BE2C (cell line): ENCODE measurements around the gene KCTD1. TPM values are rescaled to one million over a fixed set of nuclear protein-coding genes. Genes with fewer than 3 reads are reported as not detected.

ENCODE experiments used
- DNase-seq: peaks from one replicate; pipeline ENCODE4 v3.0.0-alpha.2; 2020
- H3K27me3 ChIP-seq: fragments of 250-450 bp; sonication (Bioruptor Pico); 2 replicates; pipeline ENCODE4 v1.5.1; 2020; ENCODE audit warnings: mild to moderate bottlenecking
- H3K36me3 ChIP-seq: fragments of 250-450 bp; sonication (Bioruptor Pico); 2 replicates; pipeline ENCODE4 v1.5.1; 2020; ENCODE audit warnings: mild to moderate bottlenecking
- H3K4me1 ChIP-seq: fragments of 250-450 bp; sonication (Bioruptor Pico); 2 replicates; pipeline ENCODE4 v1.5.1; 2020
- H3K4me3 ChIP-seq: 2 replicates; pipeline ENCODE4 v1.5.1; 2011; ENCODE audit warnings: low read depth, low read length
- H3K9me3 ChIP-seq: fragments of 250-450 bp; sonication (Bioruptor Pico); 2 replicates; pipeline ENCODE4 v1.5.1; 2020
- polyA plus RNA-seq: library from polyadenylated mRNA; unstranded; fragments of >200 nt; gene quantifications from one replicate; pipeline ENCODE4 v1.2.1, GENCODE V29; 2012; ENCODE audit warnings: low read depth, missing spikeins; ENCODE audit not compliant: insufficient read length, insufficient read depth
- TF ChIP-seq, protein P1 (sequence below): IDR thresholded peaks from 2 replicates; pipeline ENCODE4 v1.5.1; 2012; ENCODE audit warnings: mild to moderate bottlenecking, low read depth, low read length

KCTD1 gene
- polyA plus RNA-seq, result 17.7 TPM

DNA sequence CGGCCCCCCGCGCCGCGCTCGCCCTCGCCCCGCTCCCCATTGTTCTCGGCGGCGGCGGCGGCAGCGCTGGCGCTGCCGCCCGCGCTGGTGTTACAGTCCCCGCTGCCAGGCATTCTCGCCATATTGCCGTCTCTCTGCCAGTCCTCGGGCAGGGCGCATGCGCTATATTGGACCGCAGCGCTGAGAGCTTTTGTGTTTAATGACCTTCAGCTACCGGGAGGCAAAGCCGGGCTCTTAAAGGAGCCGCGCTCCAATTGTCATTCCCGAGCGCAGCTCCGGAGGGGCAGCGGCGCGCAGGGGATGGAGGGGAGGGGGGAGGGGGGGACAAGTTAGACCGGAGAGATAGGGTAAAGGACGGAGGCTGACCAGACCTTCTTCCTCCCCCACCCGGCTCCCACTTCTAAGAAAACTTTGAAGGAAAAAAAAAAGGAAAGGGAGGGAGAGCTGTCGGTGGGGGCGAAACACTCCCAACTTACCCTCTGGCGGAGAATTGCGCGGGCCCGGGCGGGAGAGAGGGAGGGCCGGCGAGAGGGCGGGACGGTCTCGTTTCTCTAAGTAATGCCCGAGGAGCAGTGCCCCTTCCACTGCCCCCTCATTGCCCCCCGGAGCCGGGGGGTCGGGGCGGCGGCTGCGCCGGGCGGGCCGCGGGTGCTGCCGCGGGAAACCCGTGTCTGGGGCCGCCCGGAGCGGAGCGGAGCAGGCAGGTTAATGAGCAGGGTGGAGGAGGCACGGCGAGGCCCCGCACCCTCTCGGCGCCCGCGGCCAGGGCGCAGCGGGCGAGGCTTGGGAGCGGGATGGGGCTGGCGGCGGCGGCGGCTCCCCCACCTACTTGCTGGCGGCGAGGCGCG lies at the start of gene KCTD1:
Gene KCTD1 (minus strand): TSS at position 139 of the 848 bp plus-strand sequence. CDS start 17 bp downstream, at position 122.
- H3K4me1 ChIP-seq, result no peaks in the 10 kb centered on the region
- no peaks in the 10 kb centered on the region for H3K36me3 ChIP-seq
- peak; percentile 80 for DNase-seq
- peak within 1 kb of the TSS; percentile 67 for H3K4me3 ChIP-seq
- TF ChIP-seq, protein P1, sequence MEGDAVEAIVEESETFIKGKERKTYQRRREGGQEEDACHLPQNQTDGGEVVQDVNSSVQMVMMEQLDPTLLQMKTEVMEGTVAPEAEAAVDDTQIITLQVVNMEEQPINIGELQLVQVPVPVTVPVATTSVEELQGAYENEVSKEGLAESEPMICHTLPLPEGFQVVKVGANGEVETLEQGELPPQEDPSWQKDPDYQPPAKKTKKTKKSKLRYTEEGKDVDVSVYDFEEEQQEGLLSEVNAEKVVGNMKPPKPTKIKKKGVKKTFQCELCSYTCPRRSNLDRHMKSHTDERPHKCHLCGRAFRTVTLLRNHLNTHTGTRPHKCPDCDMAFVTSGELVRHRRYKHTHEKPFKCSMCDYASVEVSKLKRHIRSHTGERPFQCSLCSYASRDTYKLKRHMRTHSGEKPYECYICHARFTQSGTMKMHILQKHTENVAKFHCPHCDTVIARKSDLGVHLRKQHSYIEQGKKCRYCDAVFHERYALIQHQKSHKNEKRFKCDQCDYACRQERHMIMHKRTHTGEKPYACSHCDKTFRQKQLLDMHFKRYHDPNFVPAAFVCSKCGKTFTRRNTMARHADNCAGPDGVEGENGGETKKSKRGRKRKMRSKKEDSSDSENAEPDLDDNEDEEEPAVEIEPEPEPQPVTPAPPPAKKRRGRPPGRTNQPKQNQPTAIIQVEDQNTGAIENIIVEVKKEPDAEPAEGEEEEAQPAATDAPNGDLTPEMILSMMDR, result no peak
- H3K9me3 ChIP-seq, result no peaks in the 10 kb centered on the region
- no peaks in the 10 kb centered on the region for H3K27me3 ChIP-seq

- DNase-seq, result no peak
- TF ChIP-seq, protein P1, result no peak
- Histone ChIP-seq H3K36me3 (no peaks in the 10 kb centered on the region), H3K4me1 (no peaks in the 10 kb centered on the region), H3K9me3 (no peaks in the 10 kb centered on the region), H3K4me3 (no peak overlapping the region), H3K27me3 (no peaks in the 10 kb centered on the region)
These were observed 45.3 kb upstream of the KCTD1 start for GRCh38 chr18:26593365-26594320.

- Histone ChIP-seq H3K36me3 (no peaks in the 10 kb centered on the region), H3K4me1 (no peaks in the 10 kb centered on the region), H3K27me3 (no peaks in the 10 kb centered on the region), H3K4me3 (no peak overlapping the region), H3K9me3 (no peaks in the 10 kb centered on the region)
- no peak for DNase-seq
- TF ChIP-seq, protein P1, result no peak
These were observed 36.4 kb upstream of the KCTD1 start for GRCh38 chr18:26584745-26585144.

- no peak for DNase-seq
- no peaks in the 10 kb centered on the region for H3K9me3 ChIP-seq
- TF ChIP-seq, protein P1, result no peak
- H3K4me3 ChIP-seq, result no peak overlapping the region
- no peaks in the 10 kb centered on the region for H3K4me1 ChIP-seq
- no peaks in the 10 kb centered on the region for H3K27me3 ChIP-seq
- H3K36me3 ChIP-seq, result no peaks in the 10 kb centered on the region
These were observed 31.7 kb upstream of the KCTD1 start for GRCh38 chr18:26579941-26580618.

GRCh38 chr18:26575865-26576217 lies 27.5 kb upstream of the KCTD1 start:
- DNase-seq, result no peak
- no peaks in the 10 kb centered on the region for H3K36me3 ChIP-seq
- H3K9me3 ChIP-seq, result no peaks in the 10 kb centered on the region
- no peaks in the 10 kb centered on the region for H3K4me1 ChIP-seq
- H3K4me3 ChIP-seq, result peak overlapping the region; percentile 70
- no peaks in the 10 kb centered on the region for H3K27me3 ChIP-seq
- TF ChIP-seq, protein P1, result no peak
